Effector CD8-positive, alpha-beta T cell (primary cell): ENCODE measurements around the gene TUBB8B.
"Not testable (repeated sequence)": the region's sequence is repeated elsewhere in the genome, so short reads cannot be mapped to it uniquely, and the experiment has no call there.

ENCODE experiments used
- DNase-seq: peaks from one replicate; lab custom pipeline; 2025; lab: John Stamatoyannopoulos, UW
- total RNA-seq, 4 experiments: gene quantifications; one replicate each; lab custom pipeline; 2026; lab: John Stamatoyannopoulos, UW

TUBB8B gene
- total RNA-seq = 0 reads per million in 4 experiments

DNA sequence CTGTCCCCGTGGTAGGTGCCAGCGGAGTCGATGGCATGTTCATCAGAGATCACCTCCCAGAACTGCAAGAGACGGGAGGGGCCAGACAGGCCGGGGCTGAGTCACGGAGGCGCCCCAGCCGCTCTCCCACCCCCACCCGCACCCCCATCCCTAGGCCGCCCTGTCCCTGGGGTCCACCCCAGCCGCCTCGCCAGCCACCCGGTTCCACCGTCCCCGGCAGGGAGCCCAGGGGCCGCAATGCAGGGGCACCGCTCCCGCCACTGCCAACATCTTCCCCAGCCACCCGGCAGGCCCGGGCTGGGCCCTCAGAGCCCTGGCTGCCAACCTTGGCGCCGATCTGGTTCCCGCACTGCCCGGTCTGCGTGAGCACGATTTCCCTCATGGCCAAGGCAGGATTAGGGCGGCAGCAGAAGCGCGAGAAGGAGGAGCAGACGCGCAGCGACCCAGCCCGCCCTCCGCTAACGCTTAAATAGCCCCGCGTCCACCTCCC, at the start of gene TUBB8B:
Gene TUBB8B (minus strand): TSS at position 440 of the 490 bp plus-strand sequence. CDS start 58 bp downstream, at position 382.
- DNase-seq = not testable (repeated sequence)

DNA sequence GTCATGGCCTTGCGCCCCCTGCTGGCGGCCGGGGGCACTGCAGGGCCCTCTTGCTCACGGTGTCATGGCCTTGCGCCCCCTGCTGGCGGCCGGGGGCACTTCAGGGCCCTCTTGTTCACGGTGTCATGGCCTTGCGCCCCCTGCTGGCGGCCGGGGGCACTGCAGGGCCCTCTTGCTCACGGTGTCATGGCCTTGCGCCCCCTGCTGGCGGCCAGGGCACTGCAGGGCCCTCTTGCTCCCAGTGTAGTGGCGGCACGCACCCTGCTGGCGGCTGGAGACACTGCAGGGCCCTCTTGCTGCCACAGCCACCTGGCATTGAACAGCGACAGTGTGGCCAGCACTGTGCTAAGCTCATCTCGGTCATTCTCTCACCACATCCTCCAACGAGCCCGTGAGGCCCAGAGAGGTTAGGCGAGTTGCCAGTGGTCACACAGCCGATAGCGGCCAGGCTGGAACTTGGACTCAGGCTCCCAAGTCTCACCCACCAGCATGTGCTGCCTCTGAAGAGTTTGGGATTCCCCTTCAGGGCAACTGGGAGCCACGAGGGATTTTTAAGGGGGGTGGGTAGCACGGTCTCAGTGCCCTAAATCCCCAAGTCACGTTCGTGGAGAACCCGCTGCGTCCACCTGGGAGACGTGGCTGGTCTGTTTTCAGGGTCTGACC, 48.0 kb upstream of the TUBB8B start:
- DNase-seq = peak; percentile 8

DNA sequence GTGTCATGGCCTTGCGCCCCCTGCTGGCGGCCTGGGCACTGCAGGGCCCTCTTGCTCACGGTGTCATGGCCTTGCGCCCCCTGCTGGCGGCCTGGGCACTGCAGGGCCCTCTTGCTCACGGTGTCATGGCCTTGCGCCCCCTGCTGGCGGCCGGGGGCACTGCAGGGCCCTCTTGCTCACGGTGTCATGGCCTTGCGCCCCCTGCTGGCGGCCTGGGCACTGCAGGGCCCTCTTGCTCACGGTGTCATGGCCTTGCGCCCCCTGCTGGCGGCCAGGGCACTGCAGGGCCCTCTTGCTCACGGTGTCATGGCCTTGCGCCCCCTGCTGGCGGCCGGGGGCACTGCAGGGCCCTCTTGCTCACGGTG, 47.3 kb upstream of the TUBB8B start:
- not testable (repeated sequence) for DNase-seq

DNA sequence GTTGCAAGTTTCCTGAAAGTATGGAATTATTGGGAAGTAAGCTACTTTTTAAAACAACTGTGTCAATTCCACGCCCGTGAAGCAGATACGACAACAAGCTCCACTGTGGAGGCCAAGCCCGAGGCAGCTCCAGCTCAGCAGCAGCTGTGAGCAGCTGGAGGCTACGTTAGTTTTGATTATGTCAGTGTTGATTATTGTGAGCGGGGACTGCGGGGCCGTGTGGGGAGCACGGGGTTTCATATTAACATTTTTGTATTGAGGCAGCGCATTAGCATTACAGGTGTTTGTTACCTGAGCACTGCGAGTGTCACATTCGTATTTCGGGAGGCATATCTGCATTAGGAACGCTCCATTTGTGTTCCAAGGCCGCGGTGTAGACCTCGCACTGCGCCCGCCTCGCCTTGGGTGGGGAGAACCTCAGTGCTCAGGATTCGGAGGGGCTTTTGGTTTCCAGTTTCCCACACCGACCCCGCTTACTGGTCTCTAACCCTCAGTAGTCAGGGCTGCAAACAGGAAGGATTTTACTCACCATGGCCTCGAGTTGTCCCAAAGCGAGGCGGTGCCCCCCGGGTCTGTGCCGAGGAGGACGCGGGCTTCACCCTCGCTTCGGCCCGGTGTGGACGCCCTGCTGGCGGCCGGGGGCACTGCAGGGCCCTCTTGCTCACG, 46.8 kb upstream of the TUBB8B start:
- DNase-seq = peak; percentile 47

DNA sequence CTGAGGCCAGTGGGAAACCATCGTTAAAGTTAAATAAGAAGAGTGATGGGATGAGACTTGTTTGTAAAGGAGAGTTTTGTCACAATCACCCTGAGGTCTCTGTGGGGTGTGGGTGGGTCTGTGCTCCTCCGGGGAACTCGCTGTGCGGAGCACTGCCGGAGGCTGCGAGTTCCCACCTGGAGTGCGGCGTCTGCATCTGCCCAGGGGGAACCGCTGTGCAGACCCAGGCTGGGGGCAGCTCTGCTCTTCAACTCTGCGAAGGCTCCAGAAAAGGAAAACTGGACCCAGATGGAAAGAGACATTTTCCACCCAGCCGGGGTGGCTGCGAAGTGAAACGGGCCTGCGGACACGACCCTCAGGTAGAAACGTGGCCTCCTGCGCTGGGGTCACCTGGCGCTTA, 46.2 kb upstream of the TUBB8B start:
- DNase-seq = peak; percentile 1

DNA sequence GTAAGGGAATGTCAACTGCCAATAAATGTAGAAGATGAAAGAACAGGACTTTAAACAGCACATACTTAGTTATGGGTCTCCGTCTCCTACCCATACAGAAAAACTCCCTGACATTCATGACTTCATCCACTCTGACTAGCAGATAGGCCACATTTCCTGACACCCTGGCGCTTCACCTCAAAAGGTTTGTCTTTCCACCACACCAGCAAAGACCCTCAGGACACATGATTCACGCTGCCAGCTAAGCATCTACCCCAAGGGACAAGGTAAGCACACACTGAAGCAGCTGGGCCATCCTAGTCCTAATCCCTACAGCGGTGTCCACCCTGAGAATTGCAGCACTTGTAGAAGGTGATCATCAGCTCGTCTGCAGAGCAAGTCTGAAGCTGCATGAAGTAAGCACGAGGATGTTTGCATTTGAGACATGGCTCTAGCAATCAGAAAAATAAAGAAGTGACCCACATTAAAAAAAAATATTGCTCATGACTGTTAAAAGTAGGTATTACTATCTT, 44.5 kb upstream of the TUBB8B start:
- DNase-seq = not testable (repeated sequence)

DNA sequence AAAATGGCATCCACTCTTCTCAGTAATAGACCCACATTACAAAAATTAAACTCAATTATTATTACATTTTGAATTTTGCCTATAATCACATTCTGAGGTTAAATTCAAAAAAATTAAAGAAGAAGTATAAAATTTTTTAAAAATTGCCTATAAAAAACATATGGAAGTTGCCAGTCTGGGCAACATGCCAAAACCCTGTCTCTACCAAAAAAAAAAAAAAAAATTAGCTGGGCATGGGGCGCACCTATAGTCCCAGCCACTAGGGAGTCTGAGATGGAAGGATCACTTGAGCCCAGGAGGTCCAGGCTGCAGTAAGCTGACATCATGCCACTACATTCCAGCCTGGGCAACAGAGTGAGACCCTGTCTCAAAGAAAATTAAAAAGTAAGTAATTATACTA, 42.1 kb upstream of the TUBB8B start:
- not testable (repeated sequence) for DNase-seq

DNA sequence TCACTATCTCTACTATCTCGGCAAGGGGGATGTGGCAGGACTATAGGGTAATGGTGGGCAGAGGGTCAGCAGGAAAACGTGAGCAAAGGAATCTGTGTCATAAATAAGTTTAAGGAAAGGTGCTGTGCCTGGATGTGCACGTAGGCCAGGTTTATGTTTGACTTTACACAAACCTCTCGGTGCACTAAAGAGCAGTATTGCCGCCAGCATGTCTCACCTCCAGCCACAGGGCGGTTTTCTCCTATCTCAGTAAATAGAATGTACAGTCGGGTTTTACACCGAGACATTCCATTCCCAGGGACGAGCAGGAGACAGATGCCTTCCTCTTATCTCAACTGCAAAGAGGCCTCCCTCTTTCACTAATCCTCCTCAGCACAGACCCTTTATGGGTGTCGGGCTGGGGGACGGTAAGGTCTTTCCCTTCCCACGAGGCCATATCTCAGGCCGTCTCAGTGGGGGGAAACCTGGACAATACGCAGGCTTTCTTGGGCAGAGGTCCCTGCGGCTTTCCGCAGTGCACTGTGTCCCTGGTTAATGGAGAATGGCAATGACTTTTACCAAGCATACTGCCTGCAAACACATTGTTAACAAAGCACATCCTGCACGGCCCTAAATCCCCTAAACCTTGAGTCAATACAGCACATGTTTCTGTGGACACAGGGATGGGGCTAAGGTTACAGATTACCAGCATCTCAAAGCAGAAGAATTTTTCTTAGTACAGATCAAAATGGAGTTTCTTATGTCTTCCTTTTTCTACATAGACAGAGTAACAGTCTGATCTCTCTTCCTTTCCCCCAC, 41.2 kb upstream of the TUBB8B start:
- not testable (repeated sequence) for DNase-seq

DNA sequence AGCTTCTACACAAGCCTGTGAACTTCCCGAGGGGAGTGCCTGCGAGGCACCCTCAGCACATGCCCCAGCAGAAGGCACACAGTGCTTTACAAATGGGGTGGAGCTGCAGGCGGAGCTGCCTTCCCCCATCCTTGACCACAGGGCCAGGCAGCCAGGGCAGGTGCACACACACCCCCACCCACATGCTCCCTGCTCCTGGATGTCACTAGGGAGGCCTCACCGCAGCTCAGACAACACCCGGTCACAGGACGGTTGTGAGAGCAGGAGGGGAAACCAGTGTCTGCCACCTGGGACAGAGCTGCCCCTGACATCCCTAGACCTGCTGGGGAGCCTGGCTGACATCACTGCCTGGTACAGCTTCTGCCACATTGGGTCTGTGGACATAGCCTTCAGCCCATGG, 39.7 kb upstream of the TUBB8B start:
- DNase-seq = not testable (repeated sequence)

DNA sequence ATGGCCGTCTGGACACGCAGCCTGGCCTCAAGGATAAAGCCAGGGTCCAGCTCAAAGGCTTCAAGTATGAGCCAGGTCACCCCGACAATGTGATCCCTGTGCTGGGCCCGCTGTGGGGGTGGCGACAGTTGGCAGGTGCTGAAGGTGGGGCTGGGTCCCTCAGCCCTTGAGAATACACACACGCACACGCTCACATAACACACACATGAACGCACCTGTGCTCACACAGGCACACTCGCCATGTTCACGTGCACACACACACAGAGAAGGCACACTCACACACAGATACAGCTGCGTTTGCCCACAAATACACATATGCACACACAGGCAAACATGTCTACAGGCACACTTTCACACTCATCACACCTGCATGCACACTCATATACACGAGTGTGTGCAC, 35.4 kb upstream of the TUBB8B start:
- DNase-seq = not testable (repeated sequence)

DNA sequence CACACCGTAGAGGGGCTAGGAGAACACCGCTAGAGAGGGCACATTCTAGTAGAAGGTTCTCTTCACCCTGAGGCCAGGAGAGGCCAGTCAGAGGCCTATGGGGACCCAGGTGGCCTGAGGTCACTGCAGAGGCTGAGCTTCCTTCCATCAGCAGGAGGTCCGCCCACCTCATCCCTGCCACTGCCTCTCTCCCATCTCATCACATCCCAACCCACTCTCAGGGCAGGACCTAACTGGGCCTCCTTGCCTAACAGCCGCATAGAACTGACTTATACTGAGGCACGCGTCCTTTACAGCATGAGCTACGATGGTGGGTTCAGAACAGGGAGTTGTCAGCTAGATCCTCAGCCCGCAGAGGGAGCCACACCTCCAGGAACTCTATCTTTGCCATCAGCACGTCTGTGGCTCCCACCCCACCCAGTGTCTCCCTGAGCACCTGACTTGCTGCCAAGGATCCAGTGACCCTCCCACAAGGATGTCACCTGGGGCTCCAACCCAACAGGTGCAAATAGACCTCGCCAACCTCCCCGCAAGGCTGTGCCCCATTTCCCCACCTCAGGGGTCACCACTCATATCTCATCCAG, 33.3 kb upstream of the TUBB8B start:
- DNase-seq = not testable (repeated sequence)

DNA sequence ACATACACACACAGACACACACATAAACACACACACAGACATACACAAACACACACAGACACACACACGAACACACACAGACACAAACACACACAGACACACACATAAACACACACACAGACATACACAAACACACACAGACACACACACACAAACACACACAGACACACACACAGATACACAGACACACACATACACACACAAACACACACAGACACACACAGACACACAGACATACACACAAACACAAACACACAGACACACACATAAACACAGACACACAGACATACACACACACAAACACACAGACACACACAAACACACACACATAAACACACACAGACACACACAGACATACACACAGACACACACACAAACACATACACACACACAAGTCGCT, 31.5 kb upstream of the TUBB8B start:
- not testable (repeated sequence) for DNase-seq

DNA sequence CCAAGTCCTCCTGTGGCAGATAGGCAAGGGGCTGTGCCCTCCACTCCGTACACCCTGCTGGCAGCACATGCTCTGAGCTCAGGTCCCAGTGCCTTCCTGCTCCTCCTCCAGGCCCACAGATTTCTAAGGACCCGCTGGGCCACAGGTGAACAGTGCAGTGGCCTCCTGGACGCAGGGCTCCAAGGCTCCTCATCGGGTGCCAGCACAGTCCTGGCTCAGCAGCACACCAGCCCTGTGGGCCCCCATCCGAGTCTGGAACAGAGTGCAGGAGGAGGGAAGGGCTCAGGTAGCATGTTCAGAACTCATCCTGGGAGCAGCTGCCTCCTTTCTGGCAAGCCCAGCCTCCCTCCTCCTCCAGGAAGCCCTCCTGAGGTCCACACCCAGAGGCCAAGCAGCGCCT, 30.8 kb upstream of the TUBB8B start:
- not testable (repeated sequence) for DNase-seq

DNA sequence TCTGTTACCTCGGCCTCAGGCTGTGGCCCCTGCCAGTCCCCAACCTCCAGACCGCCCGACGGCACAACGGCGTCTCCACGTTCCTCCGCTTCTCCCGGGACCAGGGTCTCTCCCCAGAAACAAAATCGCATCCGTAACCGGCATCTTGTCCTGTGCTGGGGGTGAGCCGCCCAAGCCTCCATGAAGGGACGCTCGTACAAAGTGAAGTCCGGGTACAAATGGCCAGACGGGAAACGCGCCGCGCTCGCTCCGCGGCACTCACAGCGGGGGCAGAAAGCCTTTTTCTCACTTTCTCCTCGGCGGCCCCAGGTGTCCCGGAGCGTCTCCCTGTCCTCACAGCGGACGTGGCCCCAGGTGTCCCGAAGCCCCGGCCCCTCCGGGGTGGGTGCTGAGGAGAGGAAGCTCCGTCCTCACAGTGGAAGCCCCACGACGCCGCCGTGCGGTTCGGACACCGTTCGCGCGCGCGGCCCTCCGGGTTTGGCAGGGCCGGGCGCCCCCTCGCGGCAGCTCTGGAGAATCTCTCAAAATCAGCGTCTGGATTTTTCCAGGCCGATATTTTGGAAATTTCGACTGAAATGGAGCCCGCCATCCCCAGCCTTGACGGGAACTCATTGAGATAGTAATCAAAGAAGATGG, 26.2 kb upstream of the TUBB8B start:
- DNase-seq = not testable (repeated sequence)

DNA sequence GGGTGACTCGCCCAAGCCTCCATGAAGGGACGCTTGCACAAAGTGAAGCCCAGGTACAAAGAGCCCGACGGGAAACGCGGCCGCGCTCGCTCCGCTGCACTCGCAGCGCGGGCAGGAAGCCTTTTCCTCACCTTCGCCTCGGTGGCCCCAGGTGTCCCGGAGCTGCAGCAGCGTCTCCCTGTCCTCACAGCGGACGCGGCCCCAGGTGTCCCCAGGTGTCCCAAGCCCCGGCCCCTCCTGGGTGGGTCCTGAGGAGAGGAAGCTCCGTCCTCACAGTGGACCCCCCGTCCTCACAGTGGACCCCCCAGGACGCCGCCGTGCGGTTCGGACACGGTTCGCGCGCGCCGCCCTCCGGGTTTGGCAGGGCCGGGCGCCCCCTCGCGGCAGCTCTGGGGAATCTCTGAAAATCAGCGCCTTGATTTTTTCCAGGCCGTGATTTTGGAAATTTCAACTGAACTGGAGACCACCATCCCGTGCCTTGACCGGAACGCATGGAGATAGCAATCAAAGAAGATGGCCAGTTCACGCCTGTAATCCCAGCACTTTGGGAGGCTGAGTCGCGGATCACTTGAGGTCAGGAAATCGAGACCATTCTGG, 23.9 kb upstream of the TUBB8B start:
- not testable (repeated sequence) for DNase-seq

DNA sequence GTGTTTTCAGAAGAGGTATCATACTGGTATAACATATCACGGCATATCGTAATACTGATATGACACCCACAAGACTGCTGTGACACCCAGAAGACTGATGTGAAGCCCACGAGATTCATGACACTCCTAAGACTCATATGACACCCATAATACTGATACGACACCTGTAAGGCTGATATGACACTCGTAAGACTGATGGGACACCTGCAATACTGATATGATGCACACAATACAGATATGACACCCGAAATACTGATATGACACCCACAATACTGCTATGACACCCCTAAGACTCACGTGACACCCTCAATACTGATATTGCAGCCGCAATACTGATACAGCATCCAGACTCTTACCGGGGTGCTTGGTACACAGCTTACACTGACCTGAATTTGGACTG, 18.3 kb upstream of the TUBB8B start:
- not testable (repeated sequence) for DNase-seq

DNA sequence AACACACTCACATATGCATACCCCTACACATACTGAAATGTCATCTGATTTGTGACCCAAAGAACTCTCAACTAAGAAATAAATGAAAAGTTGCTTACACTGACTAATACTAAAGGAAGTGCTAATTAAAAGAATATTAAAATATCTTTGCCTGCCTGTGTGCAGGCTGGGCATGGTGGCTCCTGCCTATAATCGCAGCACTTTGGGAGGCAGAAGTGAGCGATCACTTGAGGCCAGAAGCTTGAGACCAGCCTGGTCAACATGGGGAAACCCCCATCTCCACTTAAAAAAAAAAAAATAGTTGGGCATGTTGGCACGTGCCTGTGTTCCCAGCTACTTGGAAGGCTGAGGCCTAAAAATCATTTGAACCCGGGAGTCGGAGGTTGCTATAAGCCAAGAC, 14.9 kb upstream of the TUBB8B start:
- not testable (repeated sequence) for DNase-seq

DNA sequence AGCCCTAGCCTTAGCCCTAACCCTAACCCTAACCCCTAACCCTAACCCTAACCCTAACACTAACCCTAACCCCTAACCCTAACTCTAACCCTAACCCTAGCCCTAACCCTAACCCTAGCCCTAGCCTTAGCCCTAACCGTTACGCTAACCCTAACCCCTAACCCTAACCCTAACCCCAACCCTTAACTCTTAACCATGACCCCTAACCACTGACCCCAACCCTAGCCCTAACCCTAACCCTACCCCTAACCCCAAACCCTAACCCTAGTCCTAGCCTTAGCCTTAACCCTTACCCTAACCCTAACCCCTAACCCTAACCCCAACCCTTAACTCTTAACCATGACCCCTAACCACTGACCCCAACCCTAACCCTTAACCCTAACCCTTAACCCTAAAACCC, 14.2 kb upstream of the TUBB8B start:
- not testable (repeated sequence) for DNase-seq

DNA sequence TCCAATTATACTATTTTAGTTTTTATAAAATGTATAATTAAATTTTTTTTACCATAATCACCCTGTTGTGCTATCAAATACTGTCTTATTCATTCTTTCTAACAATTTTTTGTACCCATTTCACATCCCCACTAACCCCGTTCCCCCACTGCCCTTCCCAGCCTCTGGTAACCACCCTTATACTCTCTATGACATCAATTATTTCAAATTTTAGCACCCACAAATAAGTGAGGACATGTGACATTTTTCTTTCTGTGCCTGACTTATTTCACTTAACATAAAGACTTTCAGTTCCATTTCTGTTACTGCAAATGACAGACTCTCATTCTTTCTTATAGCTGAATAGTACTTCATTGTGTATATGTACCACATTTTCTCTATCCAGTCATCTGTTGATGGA, 5.0 kb upstream of the TUBB8B start:
- DNase-seq = not testable (repeated sequence)

DNA sequence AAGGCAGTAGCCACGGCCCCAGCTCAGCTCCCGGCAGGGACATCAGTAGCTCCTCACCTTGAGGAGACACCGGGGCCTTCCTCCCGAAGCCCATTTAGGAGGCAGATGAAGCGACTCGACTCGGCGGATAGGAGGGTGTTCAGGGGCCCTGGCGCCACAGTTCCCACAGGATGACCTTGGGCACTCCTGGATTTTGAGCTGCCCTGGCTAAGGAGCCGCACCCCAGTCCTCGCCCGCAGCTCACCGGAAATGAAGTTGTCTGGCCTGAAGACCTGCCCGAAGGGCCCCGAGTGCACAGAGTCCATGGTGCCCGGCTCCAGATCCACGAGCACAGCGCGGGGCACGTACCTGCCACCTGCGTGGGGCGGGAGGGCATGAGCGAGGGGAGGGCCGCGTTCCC, 719 bp downstream of the TUBB8B start:
- not testable (repeated sequence) for DNase-seq

DNA sequence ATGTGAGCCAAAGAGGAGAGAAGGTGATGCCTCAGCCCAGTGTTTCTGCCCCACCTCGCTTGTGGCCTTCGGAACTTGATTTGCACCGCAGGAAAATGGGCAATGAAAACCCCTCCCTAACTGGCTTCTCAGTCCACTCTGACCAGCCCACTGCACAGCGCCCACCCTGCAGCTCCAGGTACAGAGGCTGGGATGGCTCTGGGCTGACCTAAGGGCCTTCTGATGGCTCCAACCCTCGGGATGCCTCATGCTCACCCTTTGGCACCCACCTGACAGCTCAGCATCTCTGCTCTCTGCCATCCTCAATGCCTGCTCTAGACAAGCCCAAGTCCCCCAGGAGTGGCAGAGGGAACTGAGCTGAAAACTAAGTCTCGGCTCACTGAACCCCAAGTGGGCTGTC, 36.2 kb downstream of the TUBB8B start:
- DNase-seq = not testable (repeated sequence)
